Measurements from ENCODE around the gene HRAS. TPM values are rescaled to one million over a fixed set of nuclear protein-coding genes. Genes with fewer than 3 reads are reported as not detected.

HRAS gene
- total and polyA plus RNA-seq, 2 of the 13 experiments (the other 11 are each of a cell fraction or from before 2014, with no cell fraction given) = 32.9 to 50.0 TPM

DNA sequence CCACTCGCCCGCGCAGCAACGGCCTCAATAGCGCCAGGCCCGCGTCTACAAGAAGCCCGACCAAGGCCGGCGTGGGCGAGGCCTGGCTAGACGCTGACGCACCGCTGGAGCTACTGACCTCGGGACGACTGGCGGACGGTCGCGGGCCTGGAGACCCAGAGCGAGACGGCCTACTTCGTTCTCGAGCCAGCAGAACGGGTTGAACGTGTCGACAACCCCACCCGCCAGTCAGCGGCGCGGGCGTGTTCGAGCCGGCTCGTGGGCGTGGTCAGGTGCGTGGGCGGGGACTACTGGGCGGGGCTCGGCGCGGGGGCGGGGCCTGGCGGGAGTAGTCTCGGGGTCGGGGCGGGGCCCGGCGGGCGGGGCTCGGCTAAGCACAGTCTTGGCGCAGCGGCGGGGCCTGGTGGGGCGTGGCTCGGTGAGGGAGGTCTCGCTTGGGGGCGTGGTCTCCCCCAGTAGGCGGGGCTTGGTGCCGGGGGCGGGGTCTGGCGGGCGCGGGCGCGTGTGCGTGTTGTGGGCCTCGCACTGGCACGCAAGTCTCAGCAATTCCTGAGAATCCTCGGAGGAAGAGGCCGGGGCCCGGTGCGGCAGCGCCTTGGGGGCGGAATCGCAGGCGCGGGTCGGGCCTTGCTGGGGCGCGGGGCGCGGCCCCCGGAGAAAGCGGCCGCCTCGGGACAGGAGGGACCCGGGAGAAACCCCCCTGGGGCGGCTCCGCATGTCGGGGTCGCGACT, 28.2 kb downstream of the HRAS start, which contains the start of gene RNH1:
RNH1 (minus strand) TSS at position 248 of the 732 bp plus-strand sequence. CDS start 5,080 bp downstream, outside the sequence.
- 68% methylated on average over 27 of the region's 93 CpGs for WGBS (ENCODE audit: low lambda C conversion rate)
- FAIRE-seq (no peak), DNase-seq (ENCODE audit: low spot score) (peak; percentile 70), ATAC-seq (peak; percentile 69)
- intact Hi-C loops (cut with micrococcal nuclease; ENCODE audit: unreplicated experiment) = loop anchor here (1.0 kb wide), 1 partner anchor 8 kb away; no protein-coding TSS in a partner anchor
- peak within 1 kb of the TSS; percentile 97 for H3K9ac ChIP-seq (ENCODE audit: insufficient read depth, low read depth, low read length)
- H3K27me3 ChIP-seq (ENCODE audit: control insufficient read depth in 1 of 2, insufficient read depth in 2 of 2, low read length in 2 of 2) = no peaks in the 10 kb centered on the region
- TSS peak; percentile 42 for BruUV-seq (replicated peaks)
- peaks cover 28% of the 10 kb centered on the region for H3K79me2 ChIP-seq (ENCODE audit: insufficient read depth, low read length)
- peak within 1 kb of the TSS; percentile 98 for H3K27ac ChIP-seq (ENCODE audit: extremely low read length, insufficient read depth, low read length)
- peak within 1 kb of the TSS; percentile 96 for H3K4me2 ChIP-seq (ENCODE audit: low read depth, low read length)
- peak within 1 kb of the TSS; percentile 70 to 99 (median 96) for H3K4me3 ChIP-seq (replicated peaks in 1 of 3; ENCODE audit: insufficient read depth in 1 of 3, low read depth in 2 of 3, low read length in 3 of 3)
- ChIA-PET CTCF (ENCODE audit: low intra/inter-chr PET ratio, low total read pairs) (interaction anchor here (2.9 kb wide), 1 partner anchor 11 kb away, joined by 11 read pairs; no protein-coding TSS in a partner anchor), POLR2A (interaction anchor here (0.6 to 2.1 kb wide), 22 partner anchors 9 to 302 kb away, joined by 3 to 13 read pairs (median 4); partner anchors contain the start of genes BET1L, HRAS, PTDSS2 and RIC8A)
- peaks cover 4 to 16% of the 10 kb centered on the region in 2 experiments; a peak in 4 of 5 replicates for H3K36me3 ChIP-seq (replicated peaks in 1 of 2; ENCODE audit: control insufficient read depth in 1 of 2, insufficient read depth in 2 of 2, low read length in 2 of 2)
- no peaks in the 10 kb centered on the region for H3K9me3 ChIP-seq (ENCODE audit: low read length)
- peaks cover 21% of the 10 kb centered on the region for H3K4me1 ChIP-seq (ENCODE audit: insufficient read depth, low read length)
- H4K20me1 ChIP-seq (ENCODE audit: insufficient read depth, low read length) = no peaks in the 10 kb centered on the region
- in situ Hi-C loops (cut with HindIII; ENCODE audit: extremely low pct_ligation_motif_present, low pct_unique_long_range_greater_than_20kb) = no loop called here
- no peak within 1 kb of the TSS for H2AFZ ChIP-seq (ENCODE audit: low read length)
- TF ChIP-seq TRIM24 (CRISPR knock-in tag; IDR thresholded peaks at IDR 0.05) (no peak), MBD4 (IDR thresholded peaks at IDR 0.05; ENCODE audit: borderline replicate concordance, low read length) (no peak), RFXANK (CRISPR knock-in tag; IDR thresholded peaks at IDR 0.05) (no peak), ZNF260 (CRISPR knock-in tag; IDR thresholded peaks at IDR 0.05; ENCODE audit: borderline replicate concordance, low read depth) (no peak), CENPT (CRISPR knock-in tag; IDR thresholded peaks at IDR 0.05; ENCODE audit: low read depth) (0 out of 2 replicates have a peak, but pooled peaks have one; percentile 49), KLF16 (CRISPR knock-in tag; IDR thresholded peaks at IDR 0.05) (peak in 1 of 2 experiments; percentile 65; a peak in 2 of 4 replicates), RELA (CRISPR knock-in tag; IDR thresholded peaks at IDR 0.05) (no peak), ZBTB7A (CRISPR knock-in tag; IDR thresholded peaks at IDR 0.05) (0 out of 2 replicates have a peak, but pooled peaks have one; percentile 33), YY1 (IDR thresholded peaks at IDR 0.05; ENCODE audit: insufficient read depth, insufficient replicate concordance, low read depth, low read length) (peak; percentile 11)
- TF ChIP-seq, protein P1, sequence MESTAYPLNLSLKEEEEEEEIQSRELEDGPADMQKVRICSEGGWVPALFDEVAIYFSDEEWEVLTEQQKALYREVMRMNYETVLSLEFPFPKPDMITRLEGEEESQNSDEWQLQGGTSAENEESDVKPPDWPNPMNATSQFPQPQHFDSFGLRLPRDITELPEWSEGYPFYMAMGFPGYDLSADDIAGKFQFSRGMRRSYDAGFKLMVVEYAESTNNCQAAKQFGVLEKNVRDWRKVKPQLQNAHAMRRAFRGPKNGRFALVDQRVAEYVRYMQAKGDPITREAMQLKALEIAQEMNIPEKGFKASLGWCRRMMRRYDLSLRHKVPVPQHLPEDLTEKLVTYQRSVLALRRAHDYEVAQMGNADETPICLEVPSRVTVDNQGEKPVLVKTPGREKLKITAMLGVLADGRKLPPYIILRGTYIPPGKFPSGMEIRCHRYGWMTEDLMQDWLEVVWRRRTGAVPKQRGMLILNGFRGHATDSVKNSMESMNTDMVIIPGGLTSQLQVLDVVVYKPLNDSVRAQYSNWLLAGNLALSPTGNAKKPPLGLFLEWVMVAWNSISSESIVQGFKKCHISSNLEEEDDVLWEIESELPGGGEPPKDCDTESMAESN (CRISPR knock-in tag; conservative IDR thresholded peaks at IDR 0.05) = 0 out of 2 replicates have a peak, but pooled peaks have one; percentile 15
- TF ChIP-seq, protein P2, sequence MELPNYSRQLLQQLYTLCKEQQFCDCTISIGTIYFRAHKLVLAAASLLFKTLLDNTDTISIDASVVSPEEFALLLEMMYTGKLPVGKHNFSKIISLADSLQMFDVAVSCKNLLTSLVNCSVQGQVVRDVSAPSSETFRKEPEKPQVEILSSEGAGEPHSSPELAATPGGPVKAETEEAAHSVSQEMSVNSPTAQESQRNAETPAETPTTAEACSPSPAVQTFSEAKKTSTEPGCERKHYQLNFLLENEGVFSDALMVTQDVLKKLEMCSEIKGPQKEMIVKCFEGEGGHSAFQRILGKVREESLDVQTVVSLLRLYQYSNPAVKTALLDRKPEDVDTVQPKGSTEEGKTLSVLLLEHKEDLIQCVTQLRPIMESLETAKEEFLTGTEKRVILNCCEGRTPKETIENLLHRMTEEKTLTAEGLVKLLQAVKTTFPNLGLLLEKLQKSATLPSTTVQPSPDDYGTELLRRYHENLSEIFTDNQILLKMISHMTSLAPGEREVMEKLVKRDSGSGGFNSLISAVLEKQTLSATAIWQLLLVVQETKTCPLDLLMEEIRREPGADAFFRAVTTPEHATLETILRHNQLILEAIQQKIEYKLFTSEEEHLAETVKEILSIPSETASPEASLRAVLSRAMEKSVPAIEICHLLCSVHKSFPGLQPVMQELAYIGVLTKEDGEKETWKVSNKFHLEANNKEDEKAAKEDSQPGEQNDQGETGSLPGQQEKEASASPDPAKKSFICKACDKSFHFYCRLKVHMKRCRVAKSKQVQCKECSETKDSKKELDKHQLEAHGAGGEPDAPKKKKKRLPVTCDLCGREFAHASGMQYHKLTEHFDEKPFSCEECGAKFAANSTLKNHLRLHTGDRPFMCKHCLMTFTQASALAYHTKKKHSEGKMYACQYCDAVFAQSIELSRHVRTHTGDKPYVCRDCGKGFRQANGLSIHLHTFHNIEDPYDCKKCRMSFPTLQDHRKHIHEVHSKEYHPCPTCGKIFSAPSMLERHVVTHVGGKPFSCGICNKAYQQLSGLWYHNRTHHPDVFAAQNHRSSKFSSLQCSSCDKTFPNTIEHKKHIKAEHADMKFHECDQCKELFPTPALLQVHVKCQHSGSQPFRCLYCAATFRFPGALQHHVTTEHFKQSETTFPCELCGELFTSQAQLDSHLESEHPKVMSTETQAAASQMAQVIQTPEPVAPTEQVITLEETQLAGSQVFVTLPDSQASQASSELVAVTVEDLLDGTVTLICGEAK (IDR thresholded peaks at IDR 0.05) = no peak
- TF ChIP-seq, protein P2 (CRISPR knock-in tag; IDR thresholded peaks at IDR 0.05) = 0 out of 2 replicates have a peak, but pooled peaks have one; percentile 19
